GM12801 (cell line): ENCODE results near the gene IZUMO1.

Experiments used
- CTCF ChIP-seq: IDR thresholded peaks from one replicate; pipeline ENCODE4 v1.5.1; 2011; ENCODE audit warnings: control low read depth; ENCODE audit not compliant: insufficient read length; ENCODE audit errors: extremely low read depth

Gene IZUMO1

GRCh38 chr19:48724796-48725753 lies 21.6 kb downstream of the IZUMO1 start:
- no peak for TF ChIP-seq CTCF

- TF ChIP-seq CTCF: no peak
These were observed 24.5 kb downstream of the IZUMO1 start for GRCh38 chr19:48722196-48722708.

GRCh38 chr19:48720613-48721296 lies 26.0 kb downstream of the IZUMO1 start:
- TF ChIP-seq CTCF: no peak

GRCh38 chr19:48720251-48720612 lies 26.5 kb downstream of the IZUMO1 start:
- TF ChIP-seq CTCF: no peak

GRCh38 chr19:48719263-48720171 lies 27.2 kb downstream of the IZUMO1 start, which contains the start of gene MAMSTR:
Gene MAMSTR, minus strand, starts transcription at chr19:48719725. Its CDS starts 694 bp downstream, at chr19:48719031.
- no peak for TF ChIP-seq CTCF

GRCh38 chr19:48718711-48719231 lies 27.9 kb downstream of the IZUMO1 start:
- TF ChIP-seq CTCF: no peak
